NCI-H748 treated with DMSO at 0.1 percent for 48 hours (cell line): ENCODE measurements around the gene YPEL3.

Experiments
- DNase-seq: peaks from one replicate; lab custom pipeline; 2025; lab: John Stamatoyannopoulos, UW

Gene YPEL3

DNA sequence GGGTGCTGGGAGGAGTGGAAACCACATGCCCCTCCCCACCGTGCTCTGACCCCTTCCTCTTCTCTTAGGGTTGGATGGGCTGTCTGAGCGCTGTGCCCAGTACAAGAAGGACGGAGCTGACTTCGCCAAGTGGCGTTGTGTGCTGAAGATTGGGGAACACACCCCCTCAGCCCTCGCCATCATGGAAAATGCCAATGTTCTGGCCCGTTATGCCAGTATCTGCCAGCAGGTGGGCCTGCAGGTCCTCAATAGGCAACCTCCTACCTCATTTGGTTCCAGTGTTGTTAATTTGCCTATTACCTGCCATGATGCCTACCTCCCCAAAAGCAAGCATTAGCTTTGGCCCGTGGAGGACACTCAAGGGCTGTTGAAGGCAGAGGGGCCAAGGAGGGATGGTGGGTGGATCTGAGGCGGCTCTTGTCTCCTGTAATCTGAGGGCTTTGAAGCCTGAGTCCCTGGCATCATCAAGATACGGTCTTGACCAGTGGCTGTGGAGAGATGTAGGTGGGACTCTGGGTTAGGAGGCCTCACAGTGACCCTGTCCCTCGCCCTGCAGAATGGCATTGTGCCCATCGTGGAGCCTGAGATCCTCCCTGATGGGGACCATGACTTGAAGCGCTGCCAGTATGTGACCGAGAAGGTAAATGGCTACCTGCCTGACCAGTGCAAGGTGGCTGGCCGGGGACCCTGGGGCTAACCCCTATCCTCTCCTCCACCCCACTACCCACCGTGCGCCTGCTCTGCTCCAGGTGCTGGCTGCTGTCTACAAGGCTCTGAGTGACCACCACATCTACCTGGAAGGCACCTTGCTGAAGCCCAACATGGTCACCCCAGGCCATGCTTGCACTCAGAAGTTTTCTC lies 27.0 kb downstream of the YPEL3 start:
- no peak for DNase-seq

DNA sequence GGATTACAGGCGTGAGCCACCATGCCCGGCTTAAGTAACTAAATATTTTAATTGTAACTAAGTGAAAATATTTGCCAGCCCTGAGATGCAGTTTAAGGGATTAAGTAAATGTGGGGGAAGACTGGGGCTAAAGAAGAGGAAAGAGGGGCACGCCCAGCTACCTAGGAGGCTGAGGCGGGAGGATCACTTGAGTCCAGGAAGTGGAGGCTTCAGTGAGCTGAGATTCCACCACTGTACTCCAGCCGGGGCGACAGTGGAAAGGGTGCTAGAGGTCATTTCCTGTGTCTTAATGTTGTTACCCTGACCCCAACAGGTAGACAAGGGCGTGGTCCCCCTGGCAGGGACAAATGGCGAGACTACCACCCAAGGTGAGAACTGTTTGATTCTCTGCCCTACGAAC lies 27.7 kb downstream of the YPEL3 start:
- DNase-seq, result no peak

DNA sequence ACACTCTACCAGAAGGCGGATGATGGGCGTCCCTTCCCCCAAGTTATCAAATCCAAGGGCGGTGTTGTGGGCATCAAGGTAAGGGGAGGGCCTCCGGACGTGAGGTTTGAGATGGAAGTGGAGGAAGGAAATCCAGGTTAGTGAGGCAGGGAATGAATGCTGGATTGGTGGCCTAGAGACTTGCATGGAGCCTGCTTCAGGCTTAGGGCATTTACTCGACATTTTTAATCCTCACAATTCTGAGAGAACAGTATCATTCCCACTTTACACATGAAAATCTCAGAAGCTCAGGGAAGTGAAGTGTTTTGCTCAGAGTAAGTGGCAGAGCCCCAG lies 28.5 kb downstream of the YPEL3 start:
- no peak for DNase-seq

DNA sequence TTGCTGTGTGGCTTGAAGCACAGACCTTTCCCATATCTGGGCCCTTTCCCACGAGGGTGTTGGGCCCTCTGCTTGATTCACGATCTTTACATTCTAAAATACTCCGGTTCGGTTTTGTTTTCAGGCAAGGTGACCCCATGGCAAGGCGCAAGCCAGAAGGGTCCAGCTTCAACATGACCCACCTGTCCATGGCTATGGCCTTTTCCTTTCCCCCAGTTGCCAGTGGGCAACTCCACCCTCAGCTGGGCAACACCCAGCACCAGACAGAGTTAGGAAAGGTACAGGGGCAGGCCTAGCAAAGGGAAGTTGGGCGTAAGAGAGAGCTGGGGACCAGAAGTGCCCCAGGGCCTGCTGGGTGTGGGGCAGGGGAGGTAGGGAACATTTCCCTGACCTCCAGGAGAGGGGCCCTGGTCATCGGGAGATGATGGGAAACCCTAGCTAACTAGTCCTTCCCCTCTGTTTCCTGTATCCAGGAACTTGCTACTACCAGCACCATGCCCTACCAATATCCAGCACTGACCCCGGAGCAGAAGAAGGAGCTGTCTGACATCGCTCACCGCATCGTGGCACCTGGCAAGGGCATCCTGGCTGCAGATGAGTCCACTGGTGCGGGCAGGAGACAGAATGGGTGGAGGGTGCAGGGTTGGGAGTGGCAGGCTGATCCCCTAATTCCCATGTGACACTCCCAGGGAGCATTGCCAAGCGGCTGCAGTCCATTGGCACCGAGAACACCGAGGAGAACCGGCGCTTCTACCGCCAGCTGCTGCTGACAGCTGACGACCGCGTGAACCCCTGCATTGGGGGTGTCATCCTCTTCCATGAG lies 29.0 kb downstream of the YPEL3 start:
- DNase-seq, result no peak

DNA sequence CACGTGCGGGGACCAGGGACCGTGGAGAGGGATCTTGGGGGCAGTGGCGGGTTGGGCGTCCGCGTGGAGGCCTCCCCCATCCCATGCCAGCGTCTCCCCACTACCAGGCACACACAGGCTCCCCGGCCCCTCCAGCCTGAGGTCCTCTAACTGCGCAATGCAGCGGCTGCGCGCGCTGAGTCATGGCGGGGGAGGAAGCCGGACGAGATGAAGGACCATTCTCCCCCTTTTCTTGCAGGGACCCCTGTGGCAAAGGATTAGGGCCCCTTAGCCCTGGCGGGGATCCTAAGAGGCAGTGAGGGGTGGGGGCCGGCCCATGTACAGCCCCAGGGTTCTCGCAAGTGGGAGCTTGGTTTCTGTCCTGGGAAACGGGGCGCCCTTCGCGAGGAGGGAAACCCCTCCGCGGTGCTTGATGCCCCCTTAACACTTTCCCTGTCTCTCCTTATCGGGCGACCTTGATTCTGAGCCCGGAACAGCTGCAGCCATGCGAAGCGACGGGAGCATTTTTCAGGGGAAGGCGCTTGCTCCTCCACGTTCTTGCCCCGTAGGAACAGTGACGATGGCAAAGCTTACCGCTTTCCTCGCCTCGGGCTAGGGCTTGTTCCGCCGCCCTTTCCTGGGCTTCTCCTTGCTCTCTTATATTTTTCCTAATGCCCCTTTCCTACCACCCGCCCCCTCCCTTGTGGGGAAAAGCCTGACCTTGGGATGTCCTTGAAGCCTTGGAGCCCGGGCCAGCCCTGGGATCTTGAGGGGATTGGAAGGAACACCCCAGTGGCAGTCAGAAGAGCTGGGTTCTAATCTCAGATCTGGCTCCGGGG lies 29.9 kb downstream of the YPEL3 start:
- no peak for DNase-seq

DNA sequence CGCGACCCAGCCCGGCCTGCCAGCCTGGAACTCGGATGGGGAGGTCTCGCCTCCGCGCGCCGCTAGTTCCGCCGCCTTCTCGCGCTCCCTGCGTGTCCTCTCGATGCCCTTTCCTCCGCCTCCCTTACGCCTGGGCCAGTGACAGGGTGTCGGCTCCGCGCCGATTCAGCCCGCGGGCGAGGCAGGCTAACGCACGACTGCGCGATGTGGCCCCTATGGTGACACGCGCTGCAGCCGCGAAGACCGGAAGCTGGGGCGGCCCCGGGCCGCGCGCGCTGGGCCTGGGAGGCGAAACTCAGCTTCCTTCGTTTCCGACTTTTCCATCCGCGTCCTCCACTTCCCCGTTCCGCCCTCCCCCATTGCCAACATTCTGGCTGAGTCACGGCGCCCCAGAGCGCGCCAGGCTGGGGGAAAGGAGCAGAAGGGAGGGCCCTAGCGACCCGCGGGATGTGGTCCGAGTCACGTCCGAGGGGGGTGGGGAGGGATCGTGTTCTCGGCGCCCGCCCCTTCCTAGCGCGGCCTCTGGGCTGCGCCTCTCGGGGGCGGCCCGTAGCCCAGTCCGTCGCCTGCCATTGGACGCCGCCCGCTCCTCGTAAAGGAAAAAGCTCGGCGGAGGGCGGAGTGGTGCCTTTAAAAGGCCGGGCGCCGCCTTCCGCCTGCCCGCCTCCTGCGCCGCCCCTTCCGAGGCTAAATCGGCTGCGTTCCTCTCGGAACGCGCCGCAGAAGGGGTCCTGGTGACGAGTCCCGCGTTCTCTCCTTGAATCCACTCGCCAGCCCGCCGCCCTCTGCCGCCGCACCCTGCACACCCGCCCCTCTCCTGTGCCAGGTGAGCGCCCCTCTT lies 30.7 kb downstream of the YPEL3 start, which contains the start of gene ALDOA:
Gene ALDOA, plus strand, starts transcription at position 659 of the 841 bp plus-strand sequence. CDS start 1,138 bp downstream, outside the sequence.
- DNase-seq, result peak; percentile 85

DNA sequence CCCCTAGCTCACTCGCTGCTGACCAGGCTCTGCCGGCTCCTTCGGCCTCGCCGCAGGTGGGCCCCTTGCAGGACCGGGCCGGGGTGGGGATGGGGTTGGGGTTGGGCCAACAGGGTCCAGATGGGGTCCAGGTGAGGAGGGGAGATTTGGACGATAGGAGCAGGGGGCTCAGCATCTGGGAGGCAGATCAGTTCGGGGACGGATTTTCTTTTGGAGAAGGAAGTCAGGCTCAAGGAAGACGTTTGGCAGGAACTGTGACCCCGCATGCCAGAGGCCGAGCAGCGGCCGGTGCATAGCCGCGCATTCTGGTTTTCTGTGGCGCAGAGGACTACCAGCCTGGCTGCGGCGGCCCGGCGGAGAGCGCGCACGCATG lies 31.3 kb downstream of the YPEL3 start:
- DNase-seq, result no peak

DNA sequence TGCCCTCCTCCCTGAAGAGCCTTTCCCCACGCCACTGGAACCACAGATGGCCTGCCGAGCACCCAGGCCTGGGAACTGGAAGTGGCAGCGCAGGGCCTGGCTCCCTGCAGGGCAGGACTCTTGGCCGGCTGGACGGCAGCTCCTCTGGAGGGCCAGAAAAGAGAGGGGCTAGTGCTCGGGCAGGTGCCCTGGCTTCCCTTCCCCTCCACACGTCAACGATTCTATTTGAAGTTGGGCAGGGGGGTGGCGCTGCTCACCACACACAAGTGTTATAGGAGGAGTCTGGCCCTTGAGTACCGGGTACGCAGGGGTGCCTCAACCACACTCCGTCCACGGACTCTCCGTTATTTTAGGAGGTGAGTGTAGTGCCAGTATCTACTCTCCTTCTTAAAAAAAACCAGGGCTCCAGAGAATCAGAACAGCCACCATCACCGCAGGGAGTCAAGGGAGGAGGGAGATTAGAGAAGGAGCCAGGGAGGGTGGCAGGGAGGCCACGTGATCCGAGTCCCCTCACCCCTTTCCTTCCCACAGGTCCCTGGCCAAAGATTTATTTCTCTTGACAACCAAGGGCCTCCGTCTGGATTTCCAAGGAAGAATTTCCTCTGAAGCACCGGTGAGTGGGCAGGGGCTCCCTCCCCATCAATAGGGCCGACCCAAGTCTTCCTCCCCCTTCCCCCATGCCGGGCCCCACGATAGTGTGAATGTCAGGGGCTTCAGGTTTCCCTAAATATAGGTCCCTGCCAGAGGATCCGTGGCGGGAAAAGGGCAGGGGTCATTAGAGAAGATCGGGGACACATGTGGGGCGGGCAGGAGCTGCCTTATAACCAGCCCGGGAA lies 31.9 kb downstream of the YPEL3 start:
- DNase-seq, result no peak

DNA sequence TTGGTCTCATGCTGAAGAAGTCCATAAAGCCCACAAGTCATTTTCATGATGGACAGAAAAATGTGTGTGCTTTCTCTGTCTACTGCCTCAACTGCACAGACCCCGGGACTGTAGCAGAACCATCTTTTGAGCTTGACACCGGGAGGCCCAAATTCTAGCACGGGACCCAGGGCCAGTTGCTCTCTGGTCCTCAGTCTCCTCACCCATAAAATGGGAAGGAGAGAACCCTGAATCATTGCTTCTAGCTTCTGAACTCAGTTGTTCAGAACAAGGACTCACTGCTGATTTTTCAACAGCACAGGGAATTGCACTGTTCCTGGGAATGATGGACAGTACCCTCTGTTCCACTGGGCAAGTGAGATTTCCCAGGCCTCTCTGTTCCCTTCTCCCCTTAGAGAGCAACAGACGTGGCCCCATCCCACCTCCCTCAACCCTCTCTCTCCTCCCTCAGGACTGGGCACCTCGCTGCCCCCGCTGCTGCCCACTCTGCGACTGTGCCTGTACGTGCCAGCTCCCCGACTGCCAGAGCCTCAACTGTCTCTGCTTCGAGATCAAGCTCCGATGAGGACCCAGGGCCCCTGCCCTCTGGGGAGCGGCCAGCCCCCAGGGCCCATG lies 32.6 kb downstream of the YPEL3 start:
- no peak for DNase-seq

DNA sequence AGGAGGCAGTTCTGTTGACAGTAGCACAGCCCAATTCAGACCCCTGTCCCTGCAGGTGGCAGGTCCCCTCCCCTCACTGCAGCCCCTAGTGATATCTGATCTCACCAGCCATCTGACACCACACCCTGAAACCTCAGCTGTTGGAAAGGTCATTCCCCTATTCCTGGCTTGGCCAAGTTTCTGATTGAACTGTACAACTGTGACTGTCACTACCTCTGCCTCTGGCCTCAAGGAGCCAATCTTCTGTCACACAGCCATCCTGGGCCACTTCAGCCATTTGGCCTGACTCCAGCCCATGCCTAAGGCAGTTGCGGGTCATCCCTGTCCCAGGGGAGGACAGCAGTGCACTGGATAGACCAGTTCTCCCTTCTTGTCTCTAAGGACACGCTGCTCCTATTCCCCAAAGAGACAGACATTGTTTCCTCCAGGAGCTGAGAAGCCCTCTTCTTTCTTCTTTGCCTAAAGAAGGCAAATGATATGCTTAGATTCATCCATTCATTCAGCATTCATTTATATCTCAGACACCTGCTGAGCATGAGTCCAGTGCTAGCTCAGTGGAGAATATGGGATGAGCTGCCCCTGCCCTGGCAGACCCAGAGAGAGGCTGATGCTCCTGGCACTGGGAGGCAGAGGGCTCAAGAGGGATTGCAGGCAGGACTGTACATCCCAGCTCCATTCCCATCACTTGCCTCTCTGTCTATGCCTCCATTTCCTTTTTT lies 35.0 kb downstream of the YPEL3 start:
- no peak for DNase-seq

DNA sequence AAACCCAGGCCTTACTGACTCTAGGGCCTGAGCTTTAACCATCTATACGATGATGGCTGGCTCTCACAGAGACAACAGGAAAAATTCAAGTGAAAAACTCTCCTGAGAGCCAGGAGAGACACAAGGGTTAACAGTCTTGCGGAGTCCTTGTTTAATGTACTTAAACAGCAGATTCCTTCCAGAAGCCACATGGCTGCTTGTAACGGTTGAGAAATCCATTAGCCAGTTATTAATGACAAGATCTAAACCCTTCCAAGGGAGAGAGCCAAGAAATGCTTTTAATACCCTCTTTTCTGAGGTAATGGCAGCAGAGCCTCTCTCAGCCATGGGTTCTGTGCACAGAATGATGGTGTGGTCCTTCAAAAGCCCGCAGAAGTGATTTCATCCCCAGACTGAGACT lies 35.7 kb downstream of the YPEL3 start:
- no peak for DNase-seq

DNA sequence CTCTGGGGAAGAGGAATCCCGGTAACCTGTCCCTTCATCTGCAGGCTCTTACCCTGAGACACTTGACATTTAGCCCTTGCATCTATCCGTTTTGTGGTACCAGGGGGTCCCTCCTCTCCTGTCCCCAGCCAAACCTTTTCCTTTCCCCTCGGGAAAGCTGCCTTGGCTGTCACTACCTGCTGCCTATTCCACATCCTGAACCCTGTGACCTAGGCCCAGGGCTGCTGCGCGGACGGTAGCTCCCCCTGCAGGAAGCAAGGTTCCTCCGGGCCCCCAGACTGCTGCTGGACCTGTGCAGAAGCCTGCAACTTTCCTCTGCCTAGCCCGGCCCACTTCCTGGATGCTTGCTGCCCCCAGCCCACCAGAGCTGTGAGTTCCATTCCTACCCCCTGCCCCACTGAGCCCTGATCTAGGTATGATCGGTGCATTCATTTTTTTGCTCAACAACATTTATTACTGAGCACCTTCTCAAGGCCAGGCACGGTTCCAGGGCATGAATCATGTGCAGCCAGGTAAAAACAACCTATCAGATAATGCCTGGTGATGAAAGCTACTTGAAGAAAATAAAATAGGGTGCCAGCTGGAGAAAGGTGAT lies 41.0 kb downstream of the YPEL3 start:
- DNase-seq, result no peak

DNA sequence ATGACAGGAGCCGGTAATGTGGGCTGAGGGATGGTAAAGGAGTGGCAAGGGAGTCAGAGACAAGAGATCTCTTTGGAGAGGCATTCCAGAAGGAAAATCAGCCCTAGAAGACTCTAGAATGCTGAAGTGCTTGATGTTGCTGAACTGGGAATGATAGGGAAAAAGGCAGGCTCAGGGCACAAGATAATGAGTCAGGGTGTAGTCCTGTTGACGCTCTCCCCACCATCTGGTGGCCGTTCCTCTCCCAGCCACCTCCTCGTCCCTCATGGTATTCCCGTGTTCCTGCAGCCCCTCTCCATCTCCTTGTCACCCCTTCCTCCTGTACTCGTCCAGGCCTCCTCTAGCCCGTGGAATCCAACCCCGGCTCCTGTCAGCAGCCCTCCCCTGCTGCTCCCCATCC lies 41.6 kb downstream of the YPEL3 start:
- DNase-seq, result no peak

DNA sequence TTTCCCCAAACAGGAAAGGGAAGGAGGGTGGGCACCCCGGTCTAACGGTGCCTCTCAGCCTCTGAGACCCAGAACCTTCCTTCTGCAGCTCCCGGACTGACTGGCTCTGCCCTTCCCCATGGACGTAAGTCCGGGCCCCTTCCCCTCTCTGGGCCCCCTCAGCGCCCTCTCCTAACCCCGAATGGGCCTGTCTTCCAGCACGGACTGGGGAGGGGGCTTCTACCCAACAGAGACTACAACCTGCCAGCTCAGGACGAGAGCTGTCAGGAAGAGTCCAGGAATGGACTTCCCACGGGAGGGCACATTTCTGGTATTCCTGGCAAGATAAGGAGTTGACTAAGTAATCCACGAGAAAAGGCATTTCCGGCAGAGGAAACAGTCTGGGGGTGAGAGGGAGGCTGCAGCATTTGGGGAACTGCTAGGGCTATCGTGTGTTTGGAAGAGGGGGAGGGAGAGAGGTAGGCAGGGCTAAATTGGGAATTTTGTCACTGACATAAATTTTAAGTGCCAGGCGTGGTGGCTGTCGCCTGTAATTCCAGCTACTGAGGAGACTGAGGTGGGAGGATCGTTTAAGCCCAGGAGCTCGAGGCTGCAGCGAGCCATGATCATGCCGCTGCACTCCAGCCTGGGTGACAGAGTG lies 42.5 kb downstream of the YPEL3 start:
- no peak for DNase-seq

DNA sequence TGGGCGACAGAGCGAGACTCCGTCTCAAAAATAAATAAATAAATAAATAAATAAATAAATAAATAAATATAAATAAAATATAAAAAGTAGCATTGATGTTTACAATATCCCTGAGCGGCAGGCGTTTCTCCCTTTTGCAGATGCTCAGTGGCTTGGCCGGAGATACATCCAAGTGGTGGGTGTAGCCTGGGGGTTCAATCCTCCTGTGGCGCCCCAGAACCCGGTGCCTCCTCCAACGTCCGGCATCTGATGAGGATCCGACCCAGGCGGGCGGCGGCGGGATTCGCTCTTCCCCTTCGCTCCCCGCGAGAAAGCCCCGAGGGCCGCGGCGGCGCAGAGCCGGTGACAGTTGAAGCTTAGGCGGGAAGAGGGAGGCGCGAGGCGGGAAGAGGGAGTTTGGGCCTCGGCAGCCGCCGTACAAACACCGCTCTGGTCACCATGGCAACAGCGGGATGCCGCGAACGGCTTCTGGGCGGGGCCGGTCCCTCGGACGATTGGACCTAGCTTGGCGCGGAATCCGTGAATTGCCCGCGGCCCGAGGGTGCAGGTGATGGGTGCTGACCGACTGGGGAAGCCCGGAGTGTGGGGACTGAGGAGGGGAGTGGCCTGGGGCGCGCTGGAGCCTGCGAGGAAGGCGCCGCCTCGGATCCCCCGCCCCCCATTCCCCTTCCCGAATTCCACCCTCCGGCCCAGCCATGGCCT lies 43.2 kb downstream of the YPEL3 start:
- peak; percentile 71 for DNase-seq

DNA sequence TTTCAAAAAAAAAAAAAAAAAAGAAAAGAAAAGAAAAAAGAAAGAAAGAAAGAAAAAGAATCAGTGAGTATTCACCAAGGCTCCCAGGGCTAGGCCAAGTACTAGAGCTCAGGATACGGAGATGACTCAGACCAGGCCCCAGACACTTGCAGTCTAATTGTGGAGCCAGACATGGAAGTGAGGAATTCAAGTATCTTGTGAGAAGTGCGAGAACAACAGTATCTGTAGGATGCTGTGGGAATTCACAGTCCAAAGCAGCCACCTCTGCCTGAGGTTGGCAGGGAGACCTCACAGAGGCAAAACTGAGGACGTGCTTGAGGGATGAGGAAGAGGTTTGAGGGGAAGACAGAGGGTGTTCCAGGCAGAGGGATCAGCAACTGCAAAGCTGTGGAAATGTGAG lies 44.5 kb downstream of the YPEL3 start:
- no peak for DNase-seq

DNA sequence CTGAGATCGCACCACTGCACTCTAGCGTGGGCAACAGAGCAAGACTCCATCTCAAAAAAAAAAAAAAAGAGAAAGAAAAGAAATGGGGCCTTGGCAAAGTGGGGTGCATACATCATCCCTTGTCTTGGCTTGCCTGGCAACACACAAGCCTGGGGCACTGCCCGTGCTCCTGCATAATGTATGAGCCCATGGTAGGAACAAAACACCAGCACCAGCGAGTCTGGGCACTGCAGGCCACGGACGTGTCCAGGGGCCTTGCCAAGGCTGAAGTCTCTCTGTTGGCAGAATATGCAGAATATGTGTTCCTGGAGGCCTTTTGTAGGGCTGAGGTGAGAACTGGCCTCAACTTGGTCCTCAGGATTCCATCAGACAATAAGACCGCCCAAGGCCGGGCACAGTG lies 46.1 kb downstream of the YPEL3 start:
- no peak for DNase-seq

DNA sequence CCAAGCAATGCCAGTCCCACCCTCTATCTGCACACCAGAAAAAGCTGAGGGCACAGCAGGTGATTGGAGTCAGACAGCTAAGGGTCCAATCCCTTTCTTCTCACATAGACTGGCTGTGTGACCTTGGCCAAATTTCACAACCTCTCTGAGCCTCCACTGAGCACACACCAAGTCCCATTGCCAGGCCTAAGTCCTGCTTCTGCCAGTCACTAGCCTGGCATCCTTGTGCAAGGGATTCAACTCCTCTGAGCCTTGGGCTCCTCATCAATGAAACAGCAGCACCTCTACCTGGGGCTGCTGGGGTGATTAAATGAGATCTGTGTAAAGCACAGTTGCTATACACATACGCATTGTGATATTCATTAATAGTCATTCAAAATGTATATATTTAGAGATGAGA lies 49.4 kb downstream of the YPEL3 start:
- no peak for DNase-seq
